ENCODE results near the gene CXXC1.
A peak's percentile ranks its signal among the peaks of the same experiment; 100 is the strongest.

CXXC1 gene

GRCh38 chr18:50280707-50281294, 6.7 kb downstream of the CXXC1 start:
- H3K4me3 Mint-ChIP-seq, result peak overlapping the region; percentile 95
- H3K36me3 Mint-ChIP-seq (ENCODE audit: insufficient read depth), result peaks cover 43% of the 10 kb centered on the region
- H3K27ac Mint-ChIP-seq (ENCODE audit: low read depth), result peak overlapping the region; percentile 94
- ATAC-seq (replicated peaks; ENCODE audit: extremely low read depth, poor library complexity, severe bottlenecking) (no peak), DNase-seq (ENCODE audit: low spot score in 2 of 2) (peak in 1 of 2 donors; percentile 31)
- H3K9me3 Mint-ChIP-seq, result no peaks in the 10 kb centered on the region
- peaks cover 46% of the 10 kb centered on the region for H3K4me1 Mint-ChIP-seq
- no peaks in the 10 kb centered on the region for H3K27me3 Mint-ChIP-seq

- H3K27ac Mint-ChIP-seq (ENCODE audit: low read depth), result peak overlapping the region; percentile 94
- no peak for ATAC-seq (replicated peaks; ENCODE audit: extremely low read depth, poor library complexity, severe bottlenecking)
- no peaks in the 10 kb centered on the region for H3K27me3 Mint-ChIP-seq
Measured at GRCh38 chr18:50279752-50280151, 7.7 kb downstream of the CXXC1 start.

GRCh38 chr18:50277942-50278341, 9.6 kb downstream of the CXXC1 start:
- H3K36me3 Mint-ChIP-seq (ENCODE audit: insufficient read depth), result peaks cover 47% of the 10 kb centered on the region
- H3K27me3 Mint-ChIP-seq, result no peaks in the 10 kb centered on the region
- no peak overlapping the region for H3K27ac Mint-ChIP-seq (ENCODE audit: low read depth)
- peaks cover 36% of the 10 kb centered on the region for H3K4me1 Mint-ChIP-seq
- ATAC-seq (replicated peaks; ENCODE audit: extremely low read depth, poor library complexity, severe bottlenecking) (no peak), DNase-seq (ENCODE audit: low spot score in 2 of 2) (no peak)
- no peak overlapping the region for H3K4me3 Mint-ChIP-seq
- no peaks in the 10 kb centered on the region for H3K9me3 Mint-ChIP-seq

More at GRCh38 chr18:50279752-50280151, 7.7 kb downstream of the CXXC1 start:
- no peak for DNase-seq (ENCODE audit: low spot score in 2 of 2)
- peaks cover 51% of the 10 kb centered on the region for H3K36me3 Mint-ChIP-seq (ENCODE audit: insufficient read depth)
- peak overlapping the region; percentile 95 for H3K4me3 Mint-ChIP-seq
- H3K9me3 Mint-ChIP-seq, result no peaks in the 10 kb centered on the region
- H3K4me1 Mint-ChIP-seq, result peaks cover 42% of the 10 kb centered on the region

- H3K9me3 Mint-ChIP-seq, result no peaks in the 10 kb centered on the region
- DNase-seq (ENCODE audit: low spot score in 2 of 2), result no peak
- no peak overlapping the region for H3K27ac Mint-ChIP-seq (ENCODE audit: low read depth)
- no peaks in the 10 kb centered on the region for H3K27me3 Mint-ChIP-seq
- H3K4me1 Mint-ChIP-seq, result peaks cover 31% of the 10 kb centered on the region
- H3K36me3 Mint-ChIP-seq (ENCODE audit: insufficient read depth), result peaks cover 51% of the 10 kb centered on the region
- ATAC-seq (replicated peaks; ENCODE audit: extremely low read depth, poor library complexity, severe bottlenecking), result no peak
- H3K4me3 Mint-ChIP-seq, result no peak overlapping the region
Measured at GRCh38 chr18:50276452-50276851, 11.0 kb downstream of the CXXC1 start.

- H3K4me3 Mint-ChIP-seq, result no peak overlapping the region
- peaks cover 22% of the 10 kb centered on the region for H3K4me1 Mint-ChIP-seq
- no peak for ATAC-seq (replicated peaks; ENCODE audit: extremely low read depth, poor library complexity, severe bottlenecking)
- DNase-seq (ENCODE audit: low spot score in 2 of 2), result no peak
- peaks cover 45% of the 10 kb centered on the region for H3K36me3 Mint-ChIP-seq (ENCODE audit: insufficient read depth)
- H3K27ac Mint-ChIP-seq (ENCODE audit: low read depth), result no peak overlapping the region
- no peaks in the 10 kb centered on the region for H3K27me3 Mint-ChIP-seq
- H3K9me3 Mint-ChIP-seq, result no peaks in the 10 kb centered on the region
Measured at GRCh38 chr18:50275503-50276036, 11.9 kb downstream of the CXXC1 start.

GRCh38 chr18:50274941-50275340, 12.6 kb downstream of the CXXC1 start:
- no peak overlapping the region for H3K27ac Mint-ChIP-seq (ENCODE audit: low read depth)
- peaks cover 43% of the 10 kb centered on the region for H3K36me3 Mint-ChIP-seq (ENCODE audit: insufficient read depth)
- peaks cover 16% of the 10 kb centered on the region for H3K4me1 Mint-ChIP-seq
- ATAC-seq (replicated peaks; ENCODE audit: extremely low read depth, poor library complexity, severe bottlenecking) (no peak), DNase-seq (ENCODE audit: low spot score in 2 of 2) (no peak)
- H3K9me3 Mint-ChIP-seq, result no peaks in the 10 kb centered on the region
- no peaks in the 10 kb centered on the region for H3K27me3 Mint-ChIP-seq
- no peak overlapping the region for H3K4me3 Mint-ChIP-seq

GRCh38 chr18:50274044-50274442, 13.4 kb downstream of the CXXC1 start:
- Mint-ChIP-seq H3K27ac (ENCODE audit: low read depth) (no peak overlapping the region), H3K36me3 (ENCODE audit: insufficient read depth) (peaks cover 46% of the 10 kb centered on the region), H3K27me3 (no peaks in the 10 kb centered on the region), H3K9me3 (no peaks in the 10 kb centered on the region), H3K4me3 (no peak overlapping the region), H3K4me1 (peaks cover 9% of the 10 kb centered on the region)
- DNase-seq (ENCODE audit: low spot score in 2 of 2), result no peak
- ATAC-seq (replicated peaks; ENCODE audit: extremely low read depth, poor library complexity, severe bottlenecking), result no peak

GRCh38 chr18:50273203-50274043, 14.1 kb downstream of the CXXC1 start:
- no peaks in the 10 kb centered on the region for H3K27me3 Mint-ChIP-seq
- H3K27ac Mint-ChIP-seq (ENCODE audit: low read depth), result no peak overlapping the region
- H3K4me3 Mint-ChIP-seq, result no peak overlapping the region
- H3K9me3 Mint-ChIP-seq, result no peaks in the 10 kb centered on the region
- peaks cover 44% of the 10 kb centered on the region for H3K36me3 Mint-ChIP-seq (ENCODE audit: insufficient read depth)
- no peak for ATAC-seq (replicated peaks; ENCODE audit: extremely low read depth, poor library complexity, severe bottlenecking)
- H3K4me1 Mint-ChIP-seq, result peaks cover 5% of the 10 kb centered on the region
- no peak for DNase-seq (ENCODE audit: low spot score in 2 of 2)

- Mint-ChIP-seq H3K27me3 (no peaks in the 10 kb centered on the region), H3K27ac (ENCODE audit: low read depth) (no peak overlapping the region), H3K4me3 (no peak overlapping the region), H3K9me3 (no peaks in the 10 kb centered on the region), H3K4me1 (peaks cover 5% of the 10 kb centered on the region), H3K36me3 (ENCODE audit: insufficient read depth) (peaks cover 41% of the 10 kb centered on the region)
- DNase-seq (ENCODE audit: low spot score in 2 of 2) (no peak), ATAC-seq (replicated peaks; ENCODE audit: extremely low read depth, poor library complexity, severe bottlenecking) (no peak)
Measured at GRCh38 chr18:50272568-50272967, 14.9 kb downstream of the CXXC1 start.

GRCh38 chr18:50268022-50268747, 19.3 kb downstream of the CXXC1 start:
- H3K4me1 Mint-ChIP-seq, result peaks cover 15% of the 10 kb centered on the region
- H3K4me3 Mint-ChIP-seq, result peak overlapping the region; percentile 78
- ATAC-seq (replicated peaks; ENCODE audit: extremely low read depth, poor library complexity, severe bottlenecking), result peak; percentile 57
- H3K27me3 Mint-ChIP-seq, result no peaks in the 10 kb centered on the region
- no peaks in the 10 kb centered on the region for H3K9me3 Mint-ChIP-seq
- DNase-seq (ENCODE audit: low spot score in 2 of 2), result peak; percentile 55 to 59
- peak overlapping the region; percentile 8 for H3K27ac Mint-ChIP-seq (ENCODE audit: low read depth)
- H3K36me3 Mint-ChIP-seq (ENCODE audit: insufficient read depth), result peaks cover 22% of the 10 kb centered on the region

GRCh38 chr18:50266248-50266704, 21.2 kb downstream of the CXXC1 start, which contains the start of gene CFAP53:
Gene CFAP53, minus strand, starts transcription at chr18:50266495. Its CDS starts 91 bp downstream, at chr18:50266404.
- DNase-seq (ENCODE audit: low spot score in 2 of 2) (peak; percentile 70 to 76), ATAC-seq (replicated peaks; ENCODE audit: extremely low read depth, poor library complexity, severe bottlenecking) (peak; percentile 92)
- Mint-ChIP-seq H3K27me3 (no peaks in the 10 kb centered on the region), H3K9me3 (no peaks in the 10 kb centered on the region), H3K27ac (ENCODE audit: low read depth) (peak within 1 kb of the TSS; percentile 89), H3K36me3 (ENCODE audit: insufficient read depth) (peaks cover 11% of the 10 kb centered on the region), H3K4me3 (peak within 1 kb of the TSS; percentile 78), H3K4me1 (peaks cover 15% of the 10 kb centered on the region)

- Mint-ChIP-seq H3K36me3 (ENCODE audit: insufficient read depth) (peaks cover 4% of the 10 kb centered on the region), H3K4me1 (peaks cover 15% of the 10 kb centered on the region), H3K9me3 (no peaks in the 10 kb centered on the region), H3K4me3 (no peak overlapping the region), H3K27ac (ENCODE audit: low read depth) (no peak overlapping the region), H3K27me3 (no peaks in the 10 kb centered on the region)
- DNase-seq (ENCODE audit: low spot score in 2 of 2), result no peak
- no peak for ATAC-seq (replicated peaks; ENCODE audit: extremely low read depth, poor library complexity, severe bottlenecking)
Measured at GRCh38 chr18:50262977-50263376, 24.5 kb downstream of the CXXC1 start.

Data from central memory CD8-positive, alpha-beta T cell (primary cell).